Tibial nerve (tissue), 3 donors: ENCODE results near the gene ST6GALNAC4.

Experiments
- CTCF ChIP-seq, 5 experiments: fragments of 200-600 bp in 3 of 5; fragments of 450-650 bp in 2 of 5; sonication (generic) in 3 of 5; IDR thresholded peaks; one replicate each; pipeline ENCODE4 v1.5.1; 2016 to 2019; ENCODE audit warnings: antibody characterized with exemption in 5 of 5, mild to moderate bottlenecking in 3 of 5, moderate library complexity in 2 of 5
- POLR2A ChIP-seq, 2 donors: fragments of 450-650 bp; IDR thresholded peaks; one replicate each; pipeline ENCODE4 v1.6.1; 2017; ENCODE audit warnings: antibody characterized with exemption in 2 of 2, mild to moderate bottlenecking in 2 of 2, moderate library complexity in 2 of 2

- no peak for TF ChIP-seq CTCF (IDR thresholded peaks at IDR 0.05)
- TF ChIP-seq POLR2A (IDR thresholded peaks at IDR 0.05): no peak
Observed at GRCh38 chr9:127883959-127884358, 32.9 kb downstream of the ST6GALNAC4 start.
